NCI-H2029 treated with DMSO at 0.1 percent for 48 hours (cell line): ENCODE measurements around the gene KDM5B.
"Not testable (repeated sequence)": the region's sequence is repeated elsewhere in the genome, so short reads cannot be mapped to it uniquely, and the experiment has no call there.

Experiments
- DNase-seq: peaks from one replicate; lab custom pipeline; 2025; lab: John Stamatoyannopoulos, UW

The KDM5B gene

GRCh38 chr1:202791077-202791747, 17.0 kb downstream of the KDM5B start:
- DNase-seq, result no peak

- no peak for DNase-seq
These were observed 19.4 kb downstream of the KDM5B start for GRCh38 chr1:202788800-202789199.

GRCh38 chr1:202786804-202787203, 21.4 kb downstream of the KDM5B start:
- no peak for DNase-seq

- DNase-seq, result no peak
These were observed 27.0 kb downstream of the KDM5B start for GRCh38 chr1:202781180-202781579.

GRCh38 chr1:202770135-202770534, 38.1 kb downstream of the KDM5B start:
- no peak for DNase-seq

GRCh38 chr1:202765721-202766120, 42.5 kb downstream of the KDM5B start:
- no peak for DNase-seq

GRCh38 chr1:202762019-202762418, 46.2 kb downstream of the KDM5B start:
- no peak for DNase-seq

- no peak for DNase-seq
These were observed 47.6 kb downstream of the KDM5B start for GRCh38 chr1:202760589-202760988.

GRCh38 chr1:202756391-202756790, 51.8 kb downstream of the KDM5B start:
- no peak for DNase-seq

GRCh38 chr1:202754293-202754692, 53.9 kb downstream of the KDM5B start:
- DNase-seq, result no peak

- no peak for DNase-seq
These were observed 55.4 kb downstream of the KDM5B start for GRCh38 chr1:202752774-202753173.

- no peak for DNase-seq
These were observed 57.5 kb downstream of the KDM5B start for GRCh38 chr1:202750761-202751160.

GRCh38 chr1:202750024-202750423, 58.2 kb downstream of the KDM5B start:
- DNase-seq, result no peak

GRCh38 chr1:202745323-202745888, 62.8 kb downstream of the KDM5B start:
- DNase-seq, result no peak

- not testable (repeated sequence) for DNase-seq
These were observed 63.5 kb downstream of the KDM5B start for GRCh38 chr1:202744770-202745169.

- no peak for DNase-seq
These were observed 65.7 kb downstream of the KDM5B start for GRCh38 chr1:202742496-202742895.

GRCh38 chr1:202733251-202733650, 75.0 kb downstream of the KDM5B start:
- DNase-seq, result no peak

GRCh38 chr1:202728951-202729350, 79.3 kb downstream of the KDM5B start:
- DNase-seq, result no peak

- no peak for DNase-seq
These were observed 82.7 kb downstream of the KDM5B start for GRCh38 chr1:202725526-202725925.

- no peak for DNase-seq
These were observed 84.5 kb downstream of the KDM5B start for GRCh38 chr1:202723708-202724107.

GRCh38 chr1:202723046-202723445, 85.2 kb downstream of the KDM5B start:
- DNase-seq, result not testable (repeated sequence)

- DNase-seq, result no peak
These were observed 91.6 kb downstream of the KDM5B start for GRCh38 chr1:202716654-202717053.

- DNase-seq, result not testable (repeated sequence)
These were observed 94.0 kb downstream of the KDM5B start for GRCh38 chr1:202714202-202714601.

GRCh38 chr1:202713110-202713509, 95.1 kb downstream of the KDM5B start:
- peak; percentile 31 for DNase-seq
